ENCODE data around the gene DESI1. TPM values are rescaled to one million over a fixed set of nuclear protein-coding genes. Genes with fewer than 3 reads are reported as not detected.
"Not testable (repeated sequence)": the region's sequence is repeated elsewhere in the genome, so short reads cannot be mapped to it uniquely, and the experiment has no call there.

The DESI1 gene
- polyA plus RNA-seq, 2 of the 4 experiments (the other 2 are of a cell fraction), result 13.9 to 19.4 TPM

GRCh38 chr22:41641854-41642253, 21.0 kb upstream of the DESI1 start:
- no peak for DNase-seq (ENCODE audit: low read depth in 1 of 2, low spot score in 1 of 2)
- TF ChIP-seq CBX8 (IDR thresholded peaks at IDR 0.05) (no peak), BHLHE40 (IDR thresholded peaks at IDR 0.05; ENCODE audit: low read depth, low read length) (no peak), ATOH8 (CRISPR knock-in tag; IDR thresholded peaks at IDR 0.05; ENCODE audit: low read depth) (no peak), ELK1 (IDR thresholded peaks at IDR 0.05; ENCODE audit: low read depth, low read length) (no peak), KDM5A (IDR thresholded peaks at IDR 0.05) (no peak)
- peaks cover 24% of the 10 kb centered on the region for H3K4me1 ChIP-seq
- FAIRE-seq, result no peak
- no peak overlapping the region for H3K27ac ChIP-seq
- no peak overlapping the region for H3K4me2 ChIP-seq
- CTCF ChIA-PET, result interaction anchor here (2.2 kb wide), 1 partner anchor 12 kb away, joined by 8 read pairs; no protein-coding TSS in a partner anchor
- H3K4me3 ChIP-seq, result no peak overlapping the region
- 96% methylated on average over 7 of the region's 7 CpGs for WGBS (ENCODE audit: missing lambda C conversion rate)
- no peaks in the 10 kb centered on the region for H3K9me3 ChIP-seq
- no peak for ATAC-seq
- POLR2A ChIA-PET, result no interaction called here

- peak in 1 of 2 experiments; percentile 66 for DNase-seq (ENCODE audit: low read depth in 1 of 2, low spot score in 1 of 2)
- Histone ChIP-seq H3K4me2 (peak overlapping the region; percentile 54), H3K4me1 (peaks cover 37% of the 10 kb centered on the region), H3K27ac (peak overlapping the region; percentile 25 to 63; a peak in 4 of 6 replicates), H3K9me3 (no peaks in the 10 kb centered on the region), H3K4me3 (no peak overlapping the region)
- ChIA-PET CTCF (interaction anchor here (0.9 to 2.6 kb wide), 4 partner anchors 16 to 95 kb away, joined by 3 to 11 read pairs (median 4); no protein-coding TSS in a partner anchor), POLR2A (interaction anchor here (0.7 kb wide), 1 partner anchor 327 kb away, joined by 6 read pairs; no protein-coding TSS in a partner anchor)
- TF ChIP-seq ZNF302 (CRISPR knock-in tag; IDR thresholded peaks at IDR 0.05), result no peak
- TF ChIP-seq FOSL2 (IDR thresholded peaks at IDR 0.05), result no peak
- TF ChIP-seq FOSL2 (CRISPR knock-in tag; IDR thresholded peaks at IDR 0.05), result peak; percentile 33; the same call in 1 of the 2 replicates
- WGBS (ENCODE audit: missing lambda C conversion rate), result 50% methylated on average over 5 of the region's 5 CpGs
- no peak for FAIRE-seq
- ATAC-seq, result peak; percentile 30 to 54; a peak in 5 of 6 replicates
Observed at GRCh38 chr22:41638748-41639147, 17.9 kb upstream of the DESI1 start.

GRCh38 chr22:41638124-41638523, 17.3 kb upstream of the DESI1 start:
- ChIA-PET CTCF (interaction anchor here (0.9 to 2.6 kb wide), 4 partner anchors 16 to 41 kb away, joined by 3 to 11 read pairs (median 4); no protein-coding TSS in a partner anchor), POLR2A (interaction anchor here (0.7 kb wide), 1 partner anchor 326 kb away, joined by 6 read pairs; no protein-coding TSS in a partner anchor)
- Histone ChIP-seq H3K27ac (peak overlapping the region; percentile 54 to 63), H3K4me2 (peak overlapping the region; percentile 54), H3K4me3 (no peak overlapping the region), H3K4me1 (peaks cover 37% of the 10 kb centered on the region), H3K9me3 (no peaks in the 10 kb centered on the region)
- TF ChIP-seq CEBPB (IDR thresholded peaks at IDR 0.05) (peak in 1 of 2 experiments; percentile 53; a peak in 2 of 4 replicates), KDM5A (IDR thresholded peaks at IDR 0.05) (no peak)
- 47% methylated on average over 5 of the region's 5 CpGs for WGBS (ENCODE audit: missing lambda C conversion rate)
- DNase-seq (ENCODE audit: low read depth in 1 of 2, low spot score in 1 of 2), result peak in 1 of 2 experiments; percentile 42
- peak; percentile 39 to 43; a peak in 4 of 6 replicates for ATAC-seq
- no peak for FAIRE-seq

- POLR2A ChIA-PET; DNase-seq (ENCODE audit: low read depth in 1 of 2, low spot score in 1 of 2); H3K9me3 ChIP-seq; FAIRE-seq; ATAC-seq; H3K4me3 ChIP-seq: not testable (repeated sequence)
- Histone ChIP-seq H3K27ac (peak overlapping the region; percentile 54 to 58), H3K4me1 (peaks cover 37% of the 10 kb centered on the region), H3K4me2 (peak overlapping the region; percentile 54)
- CTCF ChIA-PET, result interaction anchor here (0.8 to 2.6 kb wide), 4 partner anchors 17 to 40 kb away, joined by 3 to 11 read pairs (median 4); no protein-coding TSS in a partner anchor
- 100% methylated on average over 3 of the region's 8 CpGs for WGBS (ENCODE audit: missing lambda C conversion rate)
Observed at GRCh38 chr22:41637623-41638022, 16.8 kb upstream of the DESI1 start.

GRCh38 chr22:41636467-41636866, 15.6 kb upstream of the DESI1 start:
- CTCF ChIA-PET, result interaction anchor here (0.8 to 1.0 kb wide), 3 partner anchors 30 to 46 kb away, joined by 3 read pairs; partner anchors contain the start of gene PMM1

GRCh38 chr22:41634610-41635009, 13.8 kb upstream of the DESI1 start:
- POLR2A ChIA-PET; FAIRE-seq; H3K4me3 ChIP-seq; ATAC-seq; H3K27ac ChIP-seq; H3K4me2 ChIP-seq; DNase-seq (ENCODE audit: low read depth in 1 of 2, low spot score in 1 of 2); H3K9me3 ChIP-seq: not testable (repeated sequence)
- peaks cover 37% of the 10 kb centered on the region for H3K4me1 ChIP-seq
- CTCF ChIA-PET, result interaction anchor here (0.8 kb wide), 1 partner anchor 63 kb away, joined by 5 read pairs; no protein-coding TSS in a partner anchor
- 95% methylated on average over 8 of the region's 8 CpGs for WGBS (ENCODE audit: missing lambda C conversion rate)

More at GRCh38 chr22:41636467-41636866, 15.6 kb upstream of the DESI1 start:
- 18% methylated on average over 7 of the region's 7 CpGs for WGBS (ENCODE audit: missing lambda C conversion rate)
- Histone ChIP-seq H3K27ac (peak overlapping the region; percentile 54 to 62; a peak in 3 of 6 replicates), H3K4me2 (peak overlapping the region; percentile 25), H3K4me3 (no peak overlapping the region), H3K4me1 (peaks cover 37% of the 10 kb centered on the region), H3K9me3 (no peaks in the 10 kb centered on the region)
- TF ChIP-seq HDAC2 (IDR thresholded peaks at IDR 0.05) (no peak), FOSL2 (IDR thresholded peaks at IDR 0.05) (0 out of 2 replicates have a peak, but pooled peaks have one; percentile 25), FOSL2 (CRISPR knock-in tag; IDR thresholded peaks at IDR 0.05) (peak; percentile 79), CTCF (IDR thresholded peaks at IDR 0.05) (no peak), JUNB (IDR thresholded peaks at IDR 0.05) (0 out of 2 replicates have a peak, but pooled peaks have one; percentile 15), NR3C1 (IDR thresholded peaks at IDR 0.05) (no peak), RCOR1 (IDR thresholded peaks at IDR 0.05; ENCODE audit: low read depth, low read length) (no peak), NPAS2 (CRISPR knock-in tag; IDR thresholded peaks at IDR 0.05; ENCODE audit: borderline replicate concordance) (no peak), MAX (IDR thresholded peaks at IDR 0.05) (0 out of 2 replicates have a peak, but pooled peaks have one; percentile 19)
- peak in 1 of 2 experiments; percentile 33 for DNase-seq (ENCODE audit: low read depth in 1 of 2, low spot score in 1 of 2)
- POLR2A ChIA-PET, result no interaction called here
- no peak for FAIRE-seq
- peak; percentile 80 to 89; a peak in 5 of 6 replicates for ATAC-seq

Measured in A549 (cell line).